OCI-LY1 (cell line): ENCODE data around the gene IQCM.

Experiments
- H2AFZ ChIP-seq: fragments of 200-600 bp; sonication (generic), shearing (Covaris generic); 2 replicates; pipeline ENCODE4 v1.6.0; 2014; ENCODE audit warnings: antibody characterized with exemption, mild to moderate bottlenecking, low read length
- H3F3A ChIP-seq: fragments of 200-600 bp; sonication (generic), shearing (Covaris generic); 2 replicates; pipeline ENCODE4 v1.6.0; 2014; ENCODE audit warnings: mild to moderate bottlenecking, antibody characterized with exemption, low read length, moderate library complexity; ENCODE audit not compliant: insufficient read depth
- H3K27ac ChIP-seq: fragments of 200-600 bp; sonication (generic); 2 replicates; pipeline ENCODE4 v1.5.1; 2014; ENCODE audit warnings: low read length, mixed run types, mild to moderate bottlenecking, low read depth; ENCODE audit not compliant: poor library complexity, severe bottlenecking
- H3K27me3 ChIP-seq: fragments of 200-600 bp; sonication (generic); 2 replicates; pipeline ENCODE4 v1.6.0; 2014; ENCODE audit warnings: antibody characterized with exemption, mild to moderate bottlenecking, low read length, moderate library complexity; ENCODE audit not compliant: insufficient read depth
- H3K36me3 ChIP-seq: fragments of 200-600 bp; sonication (generic); 2 replicates; pipeline ENCODE4 v1.6.1; 2014; ENCODE audit warnings: mild to moderate bottlenecking, antibody characterized with exemption, low read length, moderate library complexity, mixed read lengths; ENCODE audit not compliant: insufficient read depth
- H3K4me1 ChIP-seq: fragments of 200-600 bp; sonication (generic); 2 replicates; pipeline ENCODE4 v1.5.1; 2014; ENCODE audit warnings: mild to moderate bottlenecking, low read length, moderate library complexity; ENCODE audit not compliant: insufficient read depth, severe bottlenecking
- H3K4me2 ChIP-seq: fragments of 200-600 bp; sonication (generic), shearing (Covaris generic); 2 replicates; pipeline ENCODE4 v1.6.1; 2014; ENCODE audit warnings: low read length
- H3K4me3 ChIP-seq: fragments of 200-600 bp; sonication (generic); 2 replicates; pipeline ENCODE4 v1.5.1; 2014; ENCODE audit warnings: low read length, low read depth, mild to moderate bottlenecking, mixed read lengths; ENCODE audit not compliant: poor library complexity, severe bottlenecking
- H3K79me2 ChIP-seq: fragments of 200-600 bp; shearing (Covaris generic); 2 replicates; pipeline ENCODE4 v1.6.1; 2016; ENCODE audit warnings: mixed run types, low read length, mixed read lengths; ENCODE audit not compliant: insufficient read depth
- H3K9ac ChIP-seq: fragments of 200-600 bp; sonication (generic), shearing (Covaris generic); 2 replicates; pipeline ENCODE4 v1.6.1; 2014; ENCODE audit warnings: mild to moderate bottlenecking, low read length, mixed read lengths
- H3K9me2 ChIP-seq: fragments of 200-600 bp; sonication (generic), shearing (Covaris generic); 2 replicates; pipeline ENCODE4 v1.6.1; 2014; ENCODE audit warnings: low read depth, mild to moderate bottlenecking, low read length, mixed read lengths
- H3K9me3 ChIP-seq: fragments of 200-600 bp; shearing (Covaris generic); 2 replicates; pipeline ENCODE4 v1.6.1; 2014; ENCODE audit warnings: low read length, mixed read lengths
- H4K20me1 ChIP-seq: fragments of 200-600 bp; sonication (generic), shearing (Covaris generic); 2 replicates; pipeline ENCODE4 v1.6.0; 2016; ENCODE audit warnings: mild to moderate bottlenecking, low read length; ENCODE audit not compliant: insufficient read depth
- CTCF ChIP-seq: fragments of 200-600 bp; sonication (generic), shearing (Covaris generic); IDR thresholded peaks from 2 replicates; pipeline ENCODE4 v1.5.1; 2017; ENCODE audit warnings: mild to moderate bottlenecking, antibody characterized with exemption, low read length, moderate library complexity, mixed read lengths
- EZH2 ChIP-seq: fragments of 200-600 bp; sonication (generic), shearing (Covaris generic); IDR thresholded peaks from 2 replicates; pipeline ENCODE4 v1.8.0; 2017; ENCODE audit warnings: borderline replicate concordance, mixed run types, mild to moderate bottlenecking, antibody characterized with exemption, low read length, moderate library complexity, mixed read lengths

Gene IQCM

GRCh38 chr4:149766135-149766534 is 49.5 kb downstream of the IQCM start:
- TF ChIP-seq CTCF = no peak
- no peak for TF ChIP-seq EZH2
- Histone ChIP-seq H3F3A (no peaks in the 10 kb centered on the region), H2AFZ (no peak overlapping the region), H3K4me2 (no peak overlapping the region), H3K4me1 (no peaks in the 10 kb centered on the region), H3K9me3 (no peaks in the 10 kb centered on the region), H3K9ac (no peak overlapping the region), H4K20me1 (no peaks in the 10 kb centered on the region), H3K79me2 (no peaks in the 10 kb centered on the region), H3K4me3 (no peak overlapping the region), H3K27me3 (no peaks in the 10 kb centered on the region), H3K9me2 (no peaks in the 10 kb centered on the region), H3K27ac (no peak overlapping the region), H3K36me3 (no peaks in the 10 kb centered on the region)

GRCh38 chr4:149765630-149766029 is 50.0 kb downstream of the IQCM start:
- no peaks in the 10 kb centered on the region for H3K27me3 ChIP-seq
- TF ChIP-seq EZH2 (no peak), CTCF (no peak)
- no peaks in the 10 kb centered on the region for H3K9me3 ChIP-seq
- no peaks in the 10 kb centered on the region for H3K79me2 ChIP-seq
- H3F3A ChIP-seq = no peaks in the 10 kb centered on the region
- H3K9ac ChIP-seq = no peak overlapping the region
- H2AFZ ChIP-seq = no peak overlapping the region
- H3K4me2 ChIP-seq = no peak overlapping the region
- H3K9me2 ChIP-seq = no peaks in the 10 kb centered on the region
- no peaks in the 10 kb centered on the region for H4K20me1 ChIP-seq
- H3K4me3 ChIP-seq = no peak overlapping the region
- no peak overlapping the region for H3K27ac ChIP-seq
- H3K4me1 ChIP-seq = no peaks in the 10 kb centered on the region
- H3K36me3 ChIP-seq = no peaks in the 10 kb centered on the region

GRCh38 chr4:149755969-149756368 is 59.7 kb downstream of the IQCM start:
- Histone ChIP-seq H3K4me2 (no peak overlapping the region), H3K27me3 (no peaks in the 10 kb centered on the region), H3K79me2 (no peaks in the 10 kb centered on the region), H3K36me3 (no peaks in the 10 kb centered on the region), H3K9me3 (no peaks in the 10 kb centered on the region), H4K20me1 (no peaks in the 10 kb centered on the region), H2AFZ (no peak overlapping the region), H3K9ac (no peak overlapping the region), H3K9me2 (no peaks in the 10 kb centered on the region), H3F3A (no peaks in the 10 kb centered on the region), H3K27ac (no peak overlapping the region), H3K4me1 (no peaks in the 10 kb centered on the region), H3K4me3 (no peak overlapping the region)
- no peak for TF ChIP-seq CTCF
- no peak for TF ChIP-seq EZH2
